GM19025 (cell line): ENCODE data around the gene RAX.

Source experiments
- ATAC-seq: cut with Tn5 transposase; IDR thresholded peaks from one replicate; pipeline ENCODE4 v1.9.1; 2021; ENCODE audit warnings: mild to moderate bottlenecking, low read depth, moderate library complexity; ENCODE audit not compliant: unreplicated experiment

The RAX gene

GRCh38 chr18:59272891-59273758 is at the start of gene RAX:
Gene RAX, minus strand, starts transcription at chr18:59273454. Its CDS starts 248 bp downstream, at chr18:59273206.
- ATAC-seq, result no peak

- ATAC-seq, result no peak
Measured at GRCh38 chr18:59318460-59319050, 45.3 kb upstream of the RAX start, which contains the start of gene CPLX4. Gene CPLX4, minus strand, starts transcription at chr18:59318649. Its CDS starts 187 bp downstream, at chr18:59318462.

- ATAC-seq, result no peak
Measured at GRCh38 chr18:59311631-59312030, 38.4 kb upstream of the RAX start.

GRCh38 chr18:59308938-59309260 is 35.6 kb upstream of the RAX start:
- ATAC-seq, result no peak

GRCh38 chr18:59308248-59308937 is 35.1 kb upstream of the RAX start:
- ATAC-seq, result peak; percentile 85

GRCh38 chr18:59306640-59307039 is 33.4 kb upstream of the RAX start:
- ATAC-seq, result no peak

- ATAC-seq, result no peak
Measured at GRCh38 chr18:59305295-59305694, 32.0 kb upstream of the RAX start.

- ATAC-seq, result no peak
Measured at GRCh38 chr18:59303656-59304195, 30.5 kb upstream of the RAX start.

- no peak for ATAC-seq
Measured at GRCh38 chr18:59303006-59303405, 29.8 kb upstream of the RAX start.

- no peak for ATAC-seq
Measured at GRCh38 chr18:59301929-59302328, 28.7 kb upstream of the RAX start.

- no peak for ATAC-seq
Measured at GRCh38 chr18:59300676-59301285, 27.5 kb upstream of the RAX start.

GRCh38 chr18:59298871-59299270 is 25.6 kb upstream of the RAX start:
- no peak for ATAC-seq

GRCh38 chr18:59293317-59293716 is 20.1 kb upstream of the RAX start:
- no peak for ATAC-seq

- ATAC-seq, result no peak
Measured at GRCh38 chr18:59286341-59286740, 13.1 kb upstream of the RAX start.

GRCh38 chr18:59282341-59282740 is 9.1 kb upstream of the RAX start:
- ATAC-seq, result no peak

GRCh38 chr18:59279722-59280121 is 6.5 kb upstream of the RAX start:
- no peak for ATAC-seq

GRCh38 chr18:59279193-59279592 is 5.9 kb upstream of the RAX start:
- no peak for ATAC-seq

GRCh38 chr18:59278793-59279192 is 5.5 kb upstream of the RAX start:
- ATAC-seq, result no peak

- ATAC-seq, result no peak
Measured at GRCh38 chr18:59276047-59276446, 2.8 kb upstream of the RAX start.

- no peak for ATAC-seq
Measured at GRCh38 chr18:59275406-59275949, 2.2 kb upstream of the RAX start.
